ENCODE measurements around the gene PITPNB.

The PITPNB gene

GRCh38 chr22:27878541-27878940, 40.5 kb downstream of the PITPNB start:
- Histone ChIP-seq H3K4me3 (ENCODE audit: low read depth, low read length) (no peak overlapping the region), H3K9ac (ENCODE audit: low read depth, low read length) (no peak overlapping the region), H3K27me3 (ENCODE audit: control insufficient read depth, insufficient read depth, low read length) (no peaks in the 10 kb centered on the region), H3K9me3 (ENCODE audit: control insufficient read depth, insufficient read depth, low read length) (no peaks in the 10 kb centered on the region), H3K27ac (ENCODE audit: low read depth, low read length) (no peak overlapping the region), H3K4me1 (ENCODE audit: control insufficient read depth, insufficient read depth, low read length) (peaks cover 31% of the 10 kb centered on the region), H3K36me3 (ENCODE audit: control insufficient read depth, insufficient read depth, low read length) (peaks cover 6% of the 10 kb centered on the region)

DNA sequence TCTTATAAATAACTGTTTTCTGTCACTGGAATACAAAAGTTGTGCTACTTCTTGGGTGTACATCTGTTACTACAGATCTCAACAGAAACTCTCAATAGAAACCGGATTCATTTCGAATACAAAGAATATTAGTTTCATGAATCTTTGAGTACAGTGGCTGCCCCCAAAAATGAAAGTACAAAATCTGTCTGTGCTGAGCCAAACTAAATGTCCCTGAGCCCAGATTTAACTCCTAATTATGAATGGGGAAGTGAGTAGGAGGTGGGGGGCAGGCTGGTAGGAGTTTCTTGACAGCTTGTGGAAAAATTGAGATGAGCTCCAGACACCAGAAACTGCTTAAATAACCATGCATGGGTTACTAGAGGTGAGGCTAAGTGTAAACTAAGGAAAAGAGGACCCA, 41.6 kb downstream of the PITPNB start:
- Histone ChIP-seq H3K9me3 (ENCODE audit: control insufficient read depth, insufficient read depth, low read length) (no peaks in the 10 kb centered on the region), H3K27ac (ENCODE audit: low read depth, low read length) (no peak overlapping the region), H3K4me1 (ENCODE audit: control insufficient read depth, insufficient read depth, low read length) (peaks cover 22% of the 10 kb centered on the region), H3K36me3 (ENCODE audit: control insufficient read depth, insufficient read depth, low read length) (peaks cover 16% of the 10 kb centered on the region), H3K27me3 (ENCODE audit: control insufficient read depth, insufficient read depth, low read length) (no peaks in the 10 kb centered on the region), H3K4me3 (ENCODE audit: low read depth, low read length) (no peak overlapping the region), H3K9ac (ENCODE audit: low read depth, low read length) (no peak overlapping the region)

- peaks cover 22% of the 10 kb centered on the region for H3K4me1 ChIP-seq (ENCODE audit: control insufficient read depth, insufficient read depth, low read length)
- no peak overlapping the region for H3K4me3 ChIP-seq (ENCODE audit: low read depth, low read length)
- H3K9ac ChIP-seq (ENCODE audit: low read depth, low read length) = no peak overlapping the region
- H3K27ac ChIP-seq (ENCODE audit: low read depth, low read length) = no peak overlapping the region
- no peaks in the 10 kb centered on the region for H3K9me3 ChIP-seq (ENCODE audit: control insufficient read depth, insufficient read depth, low read length)
- H3K27me3 ChIP-seq (ENCODE audit: control insufficient read depth, insufficient read depth, low read length) = no peaks in the 10 kb centered on the region
- H3K36me3 ChIP-seq (ENCODE audit: control insufficient read depth, insufficient read depth, low read length) = peaks cover 23% of the 10 kb centered on the region
Observed at GRCh38 chr22:27876684-27877083, 42.4 kb downstream of the PITPNB start.

GRCh38 chr22:27875951-27876350, 43.1 kb downstream of the PITPNB start:
- Histone ChIP-seq H3K9ac (ENCODE audit: low read depth, low read length) (no peak overlapping the region), H3K36me3 (ENCODE audit: control insufficient read depth, insufficient read depth, low read length) (peaks cover 30% of the 10 kb centered on the region), H3K9me3 (ENCODE audit: control insufficient read depth, insufficient read depth, low read length) (no peaks in the 10 kb centered on the region), H3K27me3 (ENCODE audit: control insufficient read depth, insufficient read depth, low read length) (no peaks in the 10 kb centered on the region), H3K4me3 (ENCODE audit: low read depth, low read length) (no peak overlapping the region), H3K4me1 (ENCODE audit: control insufficient read depth, insufficient read depth, low read length) (peaks cover 22% of the 10 kb centered on the region), H3K27ac (ENCODE audit: low read depth, low read length) (no peak overlapping the region)

DNA sequence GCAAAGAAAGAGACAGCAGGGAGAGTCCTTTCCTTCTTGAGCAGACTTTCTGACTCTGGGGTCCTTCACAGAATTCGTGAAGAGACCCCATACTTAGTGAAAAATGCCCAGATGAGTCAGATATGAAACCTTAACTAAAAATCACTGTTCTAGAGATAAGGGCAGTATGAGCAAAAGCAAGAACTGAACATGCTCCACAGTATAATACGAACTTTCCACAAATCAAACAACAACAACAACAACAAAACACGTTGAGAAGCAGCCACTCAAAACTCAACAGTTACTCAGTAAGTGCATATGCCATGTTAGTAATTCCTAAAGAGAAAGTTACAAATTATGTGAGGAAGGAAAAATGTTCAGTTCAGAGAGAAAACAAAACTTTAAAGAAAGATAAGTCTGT, 44.3 kb downstream of the PITPNB start:
- Histone ChIP-seq H3K4me1 (ENCODE audit: control insufficient read depth, insufficient read depth, low read length) (peaks cover 17% of the 10 kb centered on the region), H3K9ac (ENCODE audit: low read depth, low read length) (no peak overlapping the region), H3K36me3 (ENCODE audit: control insufficient read depth, insufficient read depth, low read length) (peaks cover 42% of the 10 kb centered on the region)

GRCh38 chr22:27874185-27874584, 44.9 kb downstream of the PITPNB start:
- peaks cover 47% of the 10 kb centered on the region for H3K36me3 ChIP-seq (ENCODE audit: control insufficient read depth, insufficient read depth, low read length)

More for the DNA sequence above, 44.3 kb downstream of the PITPNB start:
- Histone ChIP-seq H3K27ac (ENCODE audit: low read depth, low read length) (no peak overlapping the region), H3K9me3 (ENCODE audit: control insufficient read depth, insufficient read depth, low read length) (no peaks in the 10 kb centered on the region), H3K4me3 (ENCODE audit: low read depth, low read length) (no peak overlapping the region), H3K27me3 (ENCODE audit: control insufficient read depth, insufficient read depth, low read length) (no peaks in the 10 kb centered on the region)

GRCh38 chr22:27873472-27873871, 45.6 kb downstream of the PITPNB start:
- Histone ChIP-seq H3K9ac (ENCODE audit: low read depth, low read length) (no peak overlapping the region), H3K27ac (ENCODE audit: low read depth, low read length) (no peak overlapping the region), H3K36me3 (ENCODE audit: control insufficient read depth, insufficient read depth, low read length) (peaks cover 48% of the 10 kb centered on the region), H3K4me1 (ENCODE audit: control insufficient read depth, insufficient read depth, low read length) (peaks cover 6% of the 10 kb centered on the region), H3K9me3 (ENCODE audit: control insufficient read depth, insufficient read depth, low read length) (no peaks in the 10 kb centered on the region), H3K4me3 (ENCODE audit: low read depth, low read length) (no peak overlapping the region), H3K27me3 (ENCODE audit: control insufficient read depth, insufficient read depth, low read length) (no peaks in the 10 kb centered on the region)

More at GRCh38 chr22:27874185-27874584, 44.9 kb downstream of the PITPNB start:
- Histone ChIP-seq H3K4me3 (ENCODE audit: low read depth, low read length) (no peak overlapping the region), H3K9ac (ENCODE audit: low read depth, low read length) (no peak overlapping the region), H3K27ac (ENCODE audit: low read depth, low read length) (no peak overlapping the region), H3K27me3 (ENCODE audit: control insufficient read depth, insufficient read depth, low read length) (no peaks in the 10 kb centered on the region), H3K4me1 (ENCODE audit: control insufficient read depth, insufficient read depth, low read length) (peaks cover 13% of the 10 kb centered on the region), H3K9me3 (ENCODE audit: control insufficient read depth, insufficient read depth, low read length) (no peaks in the 10 kb centered on the region)

DNA sequence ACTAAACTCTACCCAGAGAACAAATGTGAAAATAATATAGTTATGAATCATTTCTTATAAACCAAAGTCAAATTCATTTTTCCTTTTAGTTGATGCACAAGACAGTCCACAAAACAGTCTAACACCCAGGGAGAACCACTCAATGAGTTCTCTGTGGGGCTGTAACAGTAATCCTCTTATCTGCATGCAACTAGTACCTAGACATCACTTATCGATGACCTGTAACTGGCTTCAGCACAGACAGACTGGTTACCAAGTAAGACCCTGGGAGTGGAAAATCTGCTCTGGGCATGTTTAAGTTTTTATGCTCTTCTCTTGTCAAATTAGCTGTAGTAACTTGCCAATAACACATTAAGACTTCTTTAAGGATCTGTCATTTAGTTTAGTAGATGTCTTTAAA, 46.6 kb downstream of the PITPNB start:
- H3K9me3 ChIP-seq (ENCODE audit: control insufficient read depth, insufficient read depth, low read length) = no peaks in the 10 kb centered on the region
- H3K27me3 ChIP-seq (ENCODE audit: control insufficient read depth, insufficient read depth, low read length) = no peaks in the 10 kb centered on the region
- peaks cover 48% of the 10 kb centered on the region for H3K36me3 ChIP-seq (ENCODE audit: control insufficient read depth, insufficient read depth, low read length)
- peaks cover 2% of the 10 kb centered on the region; the same call in 1 of the 2 replicates for H3K4me1 ChIP-seq (ENCODE audit: control insufficient read depth, insufficient read depth, low read length)
- no peak overlapping the region for H3K27ac ChIP-seq (ENCODE audit: low read depth, low read length)
- no peak overlapping the region for H3K9ac ChIP-seq (ENCODE audit: low read depth, low read length)
- H3K4me3 ChIP-seq (ENCODE audit: low read depth, low read length) = no peak overlapping the region

DNA sequence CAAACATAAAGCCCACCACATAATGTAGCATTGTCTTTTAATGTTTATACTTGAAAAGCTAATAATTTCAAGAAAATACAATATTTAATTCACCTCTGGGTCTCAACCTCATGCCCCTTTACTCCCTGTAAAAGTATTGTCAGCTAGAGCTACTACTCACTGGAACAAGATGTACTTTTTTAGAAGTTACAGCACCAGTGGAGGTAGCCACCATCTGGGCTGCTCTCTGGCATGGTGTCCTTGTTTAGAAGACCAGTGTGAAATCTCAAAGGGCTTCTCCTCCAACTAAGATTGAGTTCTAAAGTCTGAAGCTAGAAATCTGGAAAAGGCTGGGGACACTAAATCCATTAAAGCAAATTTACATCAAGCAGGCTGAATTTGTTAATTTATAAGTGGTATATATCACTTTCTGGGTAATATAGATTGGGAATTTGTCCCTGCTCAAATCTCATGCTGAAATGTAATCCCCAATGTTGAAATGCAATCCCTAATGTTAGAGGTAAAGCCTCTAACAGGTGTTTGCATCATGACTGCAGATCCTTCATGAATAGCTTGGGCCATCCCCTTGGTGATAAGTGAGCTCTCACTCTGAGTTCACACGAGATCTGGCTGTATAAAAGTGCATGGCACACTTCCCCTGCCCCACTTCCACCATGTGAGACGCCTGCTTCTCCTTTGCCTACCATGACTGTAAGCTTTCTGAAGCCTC, 47.6 kb downstream of the PITPNB start:
- peaks cover 51% of the 10 kb centered on the region for H3K36me3 ChIP-seq (ENCODE audit: control insufficient read depth, insufficient read depth, low read length)
- no peak overlapping the region for H3K9ac ChIP-seq (ENCODE audit: low read depth, low read length)
- H3K27ac ChIP-seq (ENCODE audit: low read depth, low read length) = no peak overlapping the region

GRCh38 chr22:27870234-27871191, 48.5 kb downstream of the PITPNB start:
- no peak overlapping the region for H3K27ac ChIP-seq (ENCODE audit: low read depth, low read length)

More for the DNA sequence above, 47.6 kb downstream of the PITPNB start:
- H3K27me3 ChIP-seq (ENCODE audit: control insufficient read depth, insufficient read depth, low read length) = no peaks in the 10 kb centered on the region
- no peaks in the 10 kb centered on the region for H3K9me3 ChIP-seq (ENCODE audit: control insufficient read depth, insufficient read depth, low read length)
- no peak overlapping the region for H3K4me3 ChIP-seq (ENCODE audit: low read depth, low read length)
- peaks cover 10% of the 10 kb centered on the region; the same call in 1 of the 2 replicates for H3K4me1 ChIP-seq (ENCODE audit: control insufficient read depth, insufficient read depth, low read length)

More at GRCh38 chr22:27870234-27871191, 48.5 kb downstream of the PITPNB start:
- H3K36me3 ChIP-seq (ENCODE audit: control insufficient read depth, insufficient read depth, low read length) = peaks cover 53% of the 10 kb centered on the region
- H3K9me3 ChIP-seq (ENCODE audit: control insufficient read depth, insufficient read depth, low read length) = no peaks in the 10 kb centered on the region
- H3K9ac ChIP-seq (ENCODE audit: low read depth, low read length) = no peak overlapping the region
- peaks cover 10% of the 10 kb centered on the region; the same call in 1 of the 2 replicates for H3K4me1 ChIP-seq (ENCODE audit: control insufficient read depth, insufficient read depth, low read length)
- no peaks in the 10 kb centered on the region for H3K27me3 ChIP-seq (ENCODE audit: control insufficient read depth, insufficient read depth, low read length)
- H3K4me3 ChIP-seq (ENCODE audit: low read depth, low read length) = no peak overlapping the region
